ENCODE data around the gene EN2. TPM values are rescaled to one million over a fixed set of nuclear protein-coding genes. Genes with fewer than 3 reads are reported as not detected.

EN2 gene
- polyA plus RNA-seq, 1 experiment = not detected

DNA sequence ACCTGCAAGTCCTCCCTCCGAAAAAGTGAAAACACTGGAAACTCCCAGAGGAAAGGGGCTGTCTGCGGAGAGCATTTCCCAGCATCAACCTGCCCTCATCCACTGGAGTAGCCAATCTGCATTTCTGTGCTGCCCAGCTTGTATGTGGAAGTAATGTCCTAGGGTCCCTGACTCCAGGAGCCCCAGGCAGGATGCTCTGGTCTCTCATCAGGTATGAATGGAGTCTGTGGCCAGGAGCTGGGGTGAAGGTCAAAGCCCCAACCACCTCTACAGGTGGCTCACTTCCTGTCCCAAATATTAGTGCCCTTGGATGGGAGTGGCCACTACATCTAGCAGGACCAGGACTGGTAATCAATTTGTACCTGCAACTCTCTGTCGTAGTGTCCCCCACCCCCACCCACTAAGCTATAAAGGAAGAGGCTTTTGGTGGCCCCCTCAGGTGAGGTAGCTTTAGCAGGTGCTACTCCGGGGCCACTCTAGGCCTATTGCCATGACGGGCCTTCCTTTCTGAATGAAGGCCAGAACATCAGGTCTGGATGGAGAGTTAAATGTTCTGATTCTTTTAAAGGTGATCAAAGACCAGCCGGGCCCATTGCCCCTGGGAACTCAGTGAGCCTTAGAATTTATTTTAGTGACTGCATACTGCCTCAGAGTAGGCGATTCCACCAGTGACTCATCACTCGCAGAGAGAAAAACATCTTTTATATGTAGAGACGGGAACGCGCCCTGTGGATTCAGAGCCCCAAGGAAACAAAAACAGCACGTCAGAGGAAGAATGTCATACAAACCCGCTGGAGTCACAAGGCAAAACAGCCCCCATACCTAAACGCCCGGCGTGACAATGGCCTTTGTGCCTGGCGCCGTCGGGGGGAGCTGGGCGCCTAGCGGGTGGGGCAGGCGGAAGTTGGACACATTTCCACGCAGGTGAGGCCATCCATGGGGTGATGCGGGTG, 13.0 kb downstream of the EN2 start:
- ChIA-PET POLR2A (no interaction called here), CTCF (no interaction called here)
- Histone ChIP-seq H3K27ac (ENCODE audit: low read depth, low read length) (no peak overlapping the region), H3K4me3 (ENCODE audit: low read depth, low read length) (no peak overlapping the region), H3K27me3 (ENCODE audit: control insufficient read depth, insufficient read depth, low read length) (peaks cover 76% of the 10 kb centered on the region), H3K9me3 (ENCODE audit: control insufficient read depth, insufficient read depth, low read length) (no peaks in the 10 kb centered on the region; the same call in 1 of the 2 replicates)
- TF ChIP-seq CTCF (IDR thresholded peaks at IDR 0.05; ENCODE audit: low read depth, low read length) = no peak
- no peak for DNase-seq (ENCODE audit: low read depth, low spot score)

GRCh38 chr7:155471718-155472117, 13.8 kb downstream of the EN2 start:
- peaks cover 68% of the 10 kb centered on the region for H3K27me3 ChIP-seq (ENCODE audit: control insufficient read depth, insufficient read depth, low read length)
- POLR2A ChIA-PET = no interaction called here
- H3K9me3 ChIP-seq (ENCODE audit: control insufficient read depth, insufficient read depth, low read length) = no peaks in the 10 kb centered on the region; the same call in 1 of the 2 replicates
- TF ChIP-seq CTCF (IDR thresholded peaks at IDR 0.05; ENCODE audit: low read depth, low read length) = no peak
- H3K27ac ChIP-seq (ENCODE audit: low read depth, low read length) = no peak overlapping the region
- DNase-seq (ENCODE audit: low read depth, low spot score) = no peak
- H3K4me3 ChIP-seq (ENCODE audit: low read depth, low read length) = no peak overlapping the region
- CTCF ChIA-PET = interaction anchor here (0.6 kb wide), 1 partner anchor 497 kb away, joined by 8 read pairs; no protein-coding TSS in a partner anchor

- CTCF ChIA-PET = no interaction called here
- Histone ChIP-seq H3K27me3 (ENCODE audit: control insufficient read depth, insufficient read depth, low read length) (peaks cover 14% of the 10 kb centered on the region), H3K27ac (ENCODE audit: low read depth, low read length) (no peak overlapping the region), H3K4me3 (ENCODE audit: low read depth, low read length) (no peak overlapping the region), H3K9me3 (ENCODE audit: control insufficient read depth, insufficient read depth, low read length) (peaks cover 4% of the 10 kb centered on the region; the same call in 1 of the 2 replicates)
- POLR2A ChIA-PET = no interaction called here
- no peak for DNase-seq (ENCODE audit: low read depth, low spot score)
- no peak for TF ChIP-seq CTCF (IDR thresholded peaks at IDR 0.05; ENCODE audit: low read depth, low read length)
Measured at GRCh38 chr7:155477476-155477875, 19.5 kb downstream of the EN2 start.

GRCh38 chr7:155481764-155482163, 23.8 kb downstream of the EN2 start:
- no peak for DNase-seq (ENCODE audit: low read depth, low spot score)
- no peak overlapping the region for H3K27ac ChIP-seq (ENCODE audit: low read depth, low read length)
- H3K27me3 ChIP-seq (ENCODE audit: control insufficient read depth, insufficient read depth, low read length) = peaks cover 2% of the 10 kb centered on the region
- H3K9me3 ChIP-seq (ENCODE audit: control insufficient read depth, insufficient read depth, low read length) = peaks cover 5% of the 10 kb centered on the region; the same call in 1 of the 2 replicates
- ChIA-PET CTCF (no interaction called here), POLR2A (no interaction called here)
- H3K4me3 ChIP-seq (ENCODE audit: low read depth, low read length) = no peak overlapping the region
- TF ChIP-seq CTCF (IDR thresholded peaks at IDR 0.05; ENCODE audit: low read depth, low read length) = no peak

DNA sequence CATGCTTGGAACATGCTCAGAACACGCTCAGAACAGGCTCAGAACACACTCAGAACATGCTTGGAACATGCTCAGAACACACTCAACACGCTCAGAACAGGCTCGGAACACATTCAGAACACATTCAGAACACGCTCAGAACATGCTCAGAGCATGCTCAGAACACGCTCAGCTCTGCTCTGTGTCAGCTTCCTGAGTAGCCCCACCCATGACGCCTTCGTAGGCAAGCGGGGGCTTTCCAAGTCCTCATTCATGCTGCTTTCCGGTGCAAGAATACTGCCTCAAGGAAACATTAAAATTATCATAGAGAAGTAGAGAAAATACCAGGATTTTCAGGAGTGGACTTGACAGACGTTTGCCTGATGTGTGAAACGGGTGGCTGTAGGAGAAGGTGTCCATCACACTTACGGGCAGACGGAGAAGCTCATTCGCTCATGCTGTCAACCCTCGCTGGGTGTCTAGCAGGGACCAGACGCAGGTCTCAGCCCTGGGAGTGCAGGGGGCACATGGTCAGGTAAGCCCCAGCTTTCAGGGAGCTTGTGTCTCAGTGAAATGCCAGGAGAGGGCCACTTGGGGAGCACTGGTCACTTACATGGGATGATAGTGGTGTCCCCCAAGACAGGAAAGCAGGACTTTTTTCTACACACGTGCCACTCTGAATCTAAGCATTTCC, 24.7 kb downstream of the EN2 start:
- ChIA-PET POLR2A (no interaction called here), CTCF (interaction anchor here (0.6 kb wide), 1 partner anchor 20 kb away, joined by 3 read pairs; no protein-coding TSS in a partner anchor)
- DNase-seq (ENCODE audit: low read depth, low spot score) = no peak
- Histone ChIP-seq H3K27me3 (ENCODE audit: control insufficient read depth, insufficient read depth, low read length) (peaks cover 2% of the 10 kb centered on the region), H3K9me3 (ENCODE audit: control insufficient read depth, insufficient read depth, low read length) (peaks cover 5% of the 10 kb centered on the region; the same call in 1 of the 2 replicates), H3K27ac (ENCODE audit: low read depth, low read length) (no peak overlapping the region), H3K4me3 (ENCODE audit: low read depth, low read length) (no peak overlapping the region)
- no peak for TF ChIP-seq CTCF (IDR thresholded peaks at IDR 0.05; ENCODE audit: low read depth, low read length)

Data from AG04450 (cell line).